GM12878 (cell line): ENCODE data around the gene TFAM. TPM values are rescaled to one million over a fixed set of nuclear protein-coding genes. Genes with fewer than 3 reads are reported as not detected.

Experiments
- ATAC-seq: fragments of 200-7000 bp; cut with Tn5 transposase; 3 replicates; pipeline ENCODE4 v1.9.1; 2020; ENCODE audit warnings: mild to moderate bottlenecking, moderate library complexity
- BruUV-seq: library from RNA; stranded (reverse); fragments of 400-500 nt; replicated peaks from 2 replicates; lab custom pipeline; 2021; lab: Mats Ljungman, UMichigan
- CTCF ChIA-PET: fragments of 300-600 bp; sonication (Branson Sonifier 250); formaldehyde crosslinking; extraction: SDS; loops from one replicate; lab custom pipeline; 2021; ENCODE audit warnings: inconsistent platforms; lab: Yijun Ruan, JAX
- POLR2A ChIA-PET: fragments of 350-600 bp; formaldehyde crosslinking; extraction: SDS; loops from one replicate; lab custom pipeline; 2021; ENCODE audit warnings: inconsistent platforms; lab: Charles Lee
- RAD21 ChIA-PET: fragments of 300-600 bp; sonication (Branson Sonifier 250); formaldehyde crosslinking; loops from one replicate; lab custom pipeline; 2023; ENCODE audit warnings: antibody characterized with exemption; ENCODE audit not compliant: unreplicated experiment; lab: Charles Lee
- SMC1A ChIA-PET: fragments of 300-600 bp; sonication (Branson Sonifier 250); formaldehyde crosslinking; loops from one replicate; lab custom pipeline; 2023; ENCODE audit not compliant: unreplicated experiment, uncharacterized antibody; lab: Charles Lee
- DNase-seq: peaks from one replicate; pipeline ENCODE4 v3.0.0-alpha.2; 2011; ENCODE audit warnings: low read depth, low spot score
- FAIRE-seq: peaks from 3 replicates; lab custom pipeline; 2011; peaks lifted over from hg19 to GRCh38; lab: Jason Lieb, UNC
- H2AFZ ChIP-seq: 2 replicates; pipeline ENCODE4 v1.6.0; 2011; ENCODE audit warnings: low read depth, low read length, control low read depth; ENCODE audit not compliant: control insufficient read depth
- H3K27ac ChIP-seq: 2 replicates; pipeline ENCODE4 v1.5.1; 2011; ENCODE audit warnings: control low read depth; ENCODE audit not compliant: control insufficient read depth, insufficient read depth
- H3K27me3 ChIP-seq, 2 experiments: replicated peaks in 1 of 2; 2 replicates each; pipeline versions ENCODE4 v1.6.0 to v1.6.1; 2011; ENCODE audit warnings: low read length in 1 of 2; ENCODE audit not compliant: control insufficient read depth in 2 of 2, insufficient read depth in 2 of 2
- H3K36me3 ChIP-seq, 2 experiments: 2 replicates each; pipeline ENCODE4 v1.5.1; 2011; ENCODE audit warnings: low read length in 1 of 2; ENCODE audit not compliant: control insufficient read depth in 2 of 2, insufficient read depth in 2 of 2
- H3K4me1 ChIP-seq: 2 replicates; pipeline ENCODE4 v1.6.1; 2011; ENCODE audit warnings: mild to moderate bottlenecking, low read length, moderate library complexity, mixed read lengths; ENCODE audit not compliant: control insufficient read depth, insufficient read depth
- H3K4me2 ChIP-seq: 2 replicates; pipeline ENCODE4 v1.6.0; 2011; ENCODE audit warnings: control low read depth; ENCODE audit not compliant: control insufficient read depth, insufficient read depth
- H3K4me3 ChIP-seq: fragments of 200-600 bp; sonication (generic); 2 replicates; pipeline ENCODE4 v1.5.1; 2016
- H3K79me2 ChIP-seq: 2 replicates; pipeline ENCODE4 v1.6.0; 2011; ENCODE audit warnings: low read length; ENCODE audit not compliant: control insufficient read depth, insufficient read depth
- H3K9ac ChIP-seq: 2 replicates; pipeline ENCODE4 v1.8.0; 2011; ENCODE audit warnings: low read length, control low read depth, mixed read lengths; ENCODE audit not compliant: control insufficient read depth, insufficient read depth
- H3K9me3 ChIP-seq: replicated peaks from 3 replicates; pipeline ENCODE4 v1.5.1; 2011; ENCODE audit warnings: mild to moderate bottlenecking, low read length; ENCODE audit not compliant: control insufficient read depth, insufficient read depth
- H4K20me1 ChIP-seq: 2 replicates; pipeline ENCODE4 v1.6.0; 2011; ENCODE audit not compliant: control insufficient read depth, insufficient read depth
- EGR1 ChIP-seq, 2 experiments: IDR thresholded peaks; 1 replicate in 1 of 2; 2 replicates in 1 of 2; pipeline ENCODE4 v1.6.1; 2011 to 2012; ENCODE audit warnings: low read depth in 2 of 2, low read length in 2 of 2, borderline replicate concordance in 1 of 2, mild to moderate bottlenecking in 1 of 2, moderate library complexity in 1 of 2
- REST ChIP-seq: IDR thresholded peaks from 2 replicates; pipeline ENCODE4 v1.6.1; 2012; ENCODE audit warnings: mild to moderate bottlenecking, low read depth, low read length
- WGBS: methylation state at CpG from one replicate; pipeline ENCODE4 v1.1.6; 2016; ENCODE audit warnings: low lambda C conversion rate; ENCODE audit not compliant: insufficient replicate concordance, insufficient coverage; ENCODE audit errors: missing lambda C conversion rate; 5-methylcytosine and 5-hydroxymethylcytosine counted together
- in situ Hi-C: fragments of 300-500 bp; cut with MboI; formaldehyde crosslinking; loops from 9 replicates; pipeline ENCODE4 v1.14.3; 2018; ENCODE audit warnings: mixed read lengths
- intact Hi-C: fragments of 100-400 bp; cut with micrococcal nuclease; formaldehyde crosslinking; loops from one replicate; pipeline ENCODE4 v1.14.2; 2022; ENCODE audit not compliant: unreplicated experiment
- polyA plus RNA-seq, 11 experiments: library from polyadenylated mRNA; depleted of rRNA in 4 of 11; unstranded in 6 of 11; stranded (reverse) in 5 of 11; fragments of >200 nt; fragmentation: Nextera tagmentation in 4 of 11; fragmentation: Illumina TruSeq in 1 of 11; extraction: Ambion mirVana in 4 of 11; extraction: Trizol in 1 of 11; gene quantifications; 1 replicate in 1 of 11; 2 replicates in 10 of 11; pipeline versions ENCODE4 v1.2.1 to v1.2.3, GENCODE V29; 2011 to 2016; ENCODE audit warnings: inconsistent platforms in 2 of 11, missing spikeins in 2 of 11, low read depth in 1 of 11
- total RNA-seq, 4 experiments: library from RNA; depleted of rRNA in 3 of 4; stranded (reverse); fragments of >200 nt in 3 of 4; fragmentation: Illumina TruSeq in 1 of 4; extraction: Trizol in 1 of 4; gene quantifications; 2 replicates each; pipeline versions ENCODE4 v1.2.1 to v1.2.3, GENCODE V29; 2013 to 2021
- TF ChIP-seq, protein P1 (sequence below): fragments of 450-650 bp; IDR thresholded peaks from 2 replicates; pipeline ENCODE4 v1.6.1; 2016; ENCODE audit warnings: mild to moderate bottlenecking

Gene TFAM
- total and polyA plus RNA-seq, 10 of the 15 experiments (the other 5 are each of a cell fraction or from before 2014, with no cell fraction given): 44.9 to 135 (median 93.3) TPM

DNA sequence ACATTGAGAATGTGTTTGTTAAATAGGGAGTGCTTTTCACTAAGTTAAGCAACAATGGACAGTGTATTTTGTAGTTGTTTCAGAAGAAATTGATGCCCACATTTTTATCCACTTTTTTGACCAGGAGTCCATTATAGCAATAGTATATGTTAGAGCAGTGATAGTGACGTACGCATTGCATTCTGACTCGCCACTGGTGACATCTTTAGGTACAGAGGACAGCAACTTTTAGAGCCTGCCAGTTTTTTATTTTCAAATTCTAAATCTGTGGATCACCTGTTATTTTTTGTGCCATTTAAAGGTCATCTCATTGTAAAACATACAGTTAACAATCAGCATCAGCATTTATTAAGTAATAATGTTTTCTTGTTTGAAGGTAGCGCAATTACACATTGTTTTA, 49.0 kb upstream of the TFAM start:
- no peak overlapping the region for H2AFZ ChIP-seq
- ATAC-seq (no peak), DNase-seq (no peak), FAIRE-seq (no peak)
- H3K4me3 ChIP-seq: peak overlapping the region; percentile 95
- intact Hi-C loops (loop anchor here (5.0 kb wide), 2 partner anchors 36 to 69 kb away; partner anchors contain the start of genes CISD1 and IPMK), in situ Hi-C loops (no loop called here)
- H3K4me1 ChIP-seq: peaks cover 4% of the 10 kb centered on the region; the same call in 1 of the 2 replicates
- peak; percentile 63; the same call in 1 of the 2 replicates for TF ChIP-seq REST
- TF ChIP-seq, protein P1, sequence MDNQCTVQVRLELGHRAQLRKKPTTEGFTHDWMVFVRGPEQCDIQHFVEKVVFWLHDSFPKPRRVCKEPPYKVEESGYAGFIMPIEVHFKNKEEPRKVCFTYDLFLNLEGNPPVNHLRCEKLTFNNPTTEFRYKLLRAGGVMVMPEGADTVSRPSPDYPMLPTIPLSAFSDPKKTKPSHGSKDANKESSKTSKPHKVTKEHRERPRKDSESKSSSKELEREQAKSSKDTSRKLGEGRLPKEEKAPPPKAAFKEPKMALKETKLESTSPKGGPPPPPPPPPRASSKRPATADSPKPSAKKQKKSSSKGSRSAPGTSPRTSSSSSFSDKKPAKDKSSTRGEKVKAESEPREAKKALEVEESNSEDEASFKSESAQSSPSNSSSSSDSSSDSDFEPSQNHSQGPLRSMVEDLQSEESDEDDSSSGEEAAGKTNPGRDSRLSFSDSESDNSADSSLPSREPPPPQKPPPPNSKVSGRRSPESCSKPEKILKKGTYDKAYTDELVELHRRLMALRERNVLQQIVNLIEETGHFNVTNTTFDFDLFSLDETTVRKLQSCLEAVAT: 0 out of 2 replicates have a peak, but pooled peaks have one; percentile 21
- no peak for TF ChIP-seq EGR1 (IDR thresholded peaks at IDR 0.05; ENCODE audit: borderline replicate concordance in 1 of 2, low read depth in 2 of 2, low read length in 2 of 2)
- H3K27me3 ChIP-seq: peaks cover 0 to 3% of the 10 kb centered on the region in 2 experiments; a peak in 1 of 4 replicates
- no peaks in the 10 kb centered on the region for H3K9me3 ChIP-seq
- H3K9ac ChIP-seq: no peak overlapping the region; the same call in 1 of the 2 replicates
- ChIA-PET SMC1A (no interaction called here), POLR2A (interaction anchor here (2.1 kb wide), 1 partner anchor 49 kb away, joined by 10 read pairs; the partner anchor contains the start of gene TFAM), CTCF (interaction anchor here (2.1 kb wide), 1 partner anchor 48 kb away, joined by 6 read pairs; the partner anchor contains the start of gene TFAM), RAD21 (interaction anchor here (1.9 kb wide), 1 partner anchor 48 kb away, joined by 11 read pairs; no protein-coding TSS in a partner anchor)
- H4K20me1 ChIP-seq: no peaks in the 10 kb centered on the region
- H3K27ac ChIP-seq: no peak overlapping the region
- no TSS peak for BruUV-seq
- H3K79me2 ChIP-seq: peaks cover 29% of the 10 kb centered on the region
- 95% methylated on average over 4 of the region's 4 CpGs for WGBS
- peak overlapping the region; percentile 80 for H3K4me2 ChIP-seq
- H3K36me3 ChIP-seq: no peaks in the 10 kb centered on the region
